ENCODE results near the gene ATOH7.
A peak's percentile ranks its signal among the peaks of the same experiment; 100 is the strongest.

Gene ATOH7

GRCh38 chr10:68233046-68233445, 1.1 kb upstream of the ATOH7 start:
- H3K4me3 ChIP-seq (ENCODE audit: low read depth, low read length) = no peak overlapping the region
- in situ Hi-C loops (cut with HindIII; ENCODE audit: low pct_ligation_motif_present, low sequenced_read_pairs) = no loop called here
- H3K27ac ChIP-seq = no peak overlapping the region
- TF ChIP-seq CTCF (IDR thresholded peaks at IDR 0.05; ENCODE audit: low read depth, low read length, missing control alignments) = no peak
- no peaks in the 10 kb centered on the region for H3K36me3 ChIP-seq (replicated peaks)
- DNase-seq = no peak
- H3K27me3 ChIP-seq (replicated peaks) = peaks cover 2% of the 10 kb centered on the region

DNA sequence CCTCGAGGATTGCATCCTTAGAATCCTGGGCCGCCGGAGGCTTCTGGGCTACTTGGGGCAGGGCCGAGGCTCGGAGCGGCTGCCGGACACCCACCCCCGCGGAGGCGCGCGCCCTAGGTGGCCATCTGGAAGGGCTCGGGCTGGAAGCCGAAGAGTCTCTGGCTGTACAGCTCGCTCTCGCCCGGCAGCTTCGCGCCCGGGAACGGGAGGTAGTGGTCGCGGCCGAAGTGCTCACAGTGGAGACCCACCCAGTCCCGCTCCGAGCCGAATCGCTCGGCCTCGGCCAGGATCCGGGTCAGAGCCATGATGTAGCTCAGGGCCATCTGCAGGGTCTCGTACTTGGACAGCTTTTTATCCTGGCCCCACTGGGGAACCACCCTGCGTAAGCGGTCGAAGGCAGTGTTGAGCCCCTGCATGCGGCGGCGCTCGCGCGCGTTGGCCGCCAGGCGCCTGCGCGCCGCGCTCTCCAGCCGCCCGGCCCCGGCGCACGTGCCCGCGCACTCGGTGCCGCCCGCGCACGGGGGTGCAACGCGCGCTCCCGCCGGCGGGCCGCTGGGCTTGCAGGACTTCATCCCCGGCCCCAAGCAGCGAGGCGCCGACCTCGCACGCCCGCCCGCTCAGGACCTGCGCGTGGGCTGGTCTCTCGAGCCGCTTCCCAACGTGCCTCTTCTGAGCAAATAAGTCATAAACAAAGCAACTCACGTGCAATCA, 652 bp downstream of the ATOH7 start:
- in situ Hi-C loops (cut with HindIII; ENCODE audit: low pct_ligation_motif_present, low sequenced_read_pairs) = no loop called here
- Histone ChIP-seq H3K36me3 (replicated peaks) (no peaks in the 10 kb centered on the region), H3K4me3 (ENCODE audit: low read depth, low read length) (peak overlapping the region; percentile 69), H3K27me3 (replicated peaks) (peaks cover 2% of the 10 kb centered on the region), H3K27ac (no peak overlapping the region)
- peak; percentile 15 for TF ChIP-seq CTCF (IDR thresholded peaks at IDR 0.05; ENCODE audit: low read depth, low read length, missing control alignments)
- DNase-seq = peak; percentile 54

DNA sequence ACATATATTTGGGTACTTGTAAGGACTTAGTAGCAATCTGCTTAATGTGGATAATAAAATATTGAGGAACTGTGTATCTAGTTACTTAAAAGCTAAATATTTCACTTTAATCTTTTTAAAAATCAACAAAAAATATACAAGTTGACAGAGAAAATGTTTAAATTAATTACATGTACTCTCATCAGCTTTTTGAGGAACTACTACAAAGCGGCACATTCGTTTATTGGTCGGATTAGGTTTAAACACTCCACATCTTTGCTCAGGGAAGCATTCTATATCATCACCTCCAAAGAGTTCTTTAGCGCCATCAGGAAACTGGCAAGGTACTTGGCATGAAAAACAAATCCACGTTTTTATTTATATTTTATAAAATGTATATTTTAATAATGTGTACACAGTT, 1.6 kb downstream of the ATOH7 start:
- in situ Hi-C loops (cut with HindIII; ENCODE audit: low pct_ligation_motif_present, low sequenced_read_pairs) = no loop called here
- no peaks in the 10 kb centered on the region for H3K36me3 ChIP-seq (replicated peaks)
- H3K27me3 ChIP-seq (replicated peaks) = peaks cover 2% of the 10 kb centered on the region
- no peak for DNase-seq
- H3K4me3 ChIP-seq (ENCODE audit: low read depth, low read length) = no peak overlapping the region
- H3K27ac ChIP-seq = no peak overlapping the region
- no peak for TF ChIP-seq CTCF (IDR thresholded peaks at IDR 0.05; ENCODE audit: low read depth, low read length, missing control alignments)

DNA sequence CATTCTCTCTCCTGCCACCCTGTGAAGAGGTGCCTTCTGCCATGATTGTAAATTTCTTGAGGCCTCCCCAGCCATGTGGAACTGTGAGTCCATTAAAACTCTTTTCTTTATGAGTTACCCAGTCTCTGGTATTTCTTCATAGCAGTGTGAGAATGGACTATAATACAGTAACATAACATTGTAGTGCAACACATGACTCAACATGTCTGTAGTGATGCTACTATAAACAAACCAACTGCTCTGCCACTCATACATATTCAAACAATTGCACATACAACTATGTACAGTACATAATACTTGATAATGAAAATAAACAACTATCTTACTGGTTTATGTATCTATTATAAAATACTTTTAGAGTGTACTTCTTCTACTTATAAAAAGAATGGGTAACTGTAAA, 7.1 kb downstream of the ATOH7 start:
- H3K27me3 ChIP-seq (replicated peaks) = no peaks in the 10 kb centered on the region
- TF ChIP-seq CTCF (IDR thresholded peaks at IDR 0.05; ENCODE audit: low read depth, low read length, missing control alignments) = no peak
- in situ Hi-C loops (cut with HindIII; ENCODE audit: low pct_ligation_motif_present, low sequenced_read_pairs) = no loop called here
- H3K4me3 ChIP-seq (ENCODE audit: low read depth, low read length) = no peak overlapping the region
- no peak for DNase-seq
- H3K27ac ChIP-seq = no peak overlapping the region
- no peaks in the 10 kb centered on the region for H3K36me3 ChIP-seq (replicated peaks)

- no peaks in the 10 kb centered on the region for H3K27me3 ChIP-seq (replicated peaks)
- in situ Hi-C loops (cut with HindIII; ENCODE audit: low pct_ligation_motif_present, low sequenced_read_pairs) = no loop called here
- no peak for DNase-seq
- no peak overlapping the region for H3K27ac ChIP-seq
- H3K4me3 ChIP-seq (ENCODE audit: low read depth, low read length) = no peak overlapping the region
- no peaks in the 10 kb centered on the region for H3K36me3 ChIP-seq (replicated peaks)
- peak; percentile 24 for TF ChIP-seq CTCF (IDR thresholded peaks at IDR 0.05; ENCODE audit: low read depth, low read length, missing control alignments)
Observed at GRCh38 chr10:68223535-68224165, 8.3 kb downstream of the ATOH7 start.
